ENCODE data around the gene COTL1. TPM values are rescaled to one million over a fixed set of nuclear protein-coding genes. Genes with fewer than 3 reads are reported as not detected.

Gene COTL1
- polyA plus RNA-seq, 1 of the 3 experiments (the other 2 are of a cell fraction) = 91.6 TPM

DNA sequence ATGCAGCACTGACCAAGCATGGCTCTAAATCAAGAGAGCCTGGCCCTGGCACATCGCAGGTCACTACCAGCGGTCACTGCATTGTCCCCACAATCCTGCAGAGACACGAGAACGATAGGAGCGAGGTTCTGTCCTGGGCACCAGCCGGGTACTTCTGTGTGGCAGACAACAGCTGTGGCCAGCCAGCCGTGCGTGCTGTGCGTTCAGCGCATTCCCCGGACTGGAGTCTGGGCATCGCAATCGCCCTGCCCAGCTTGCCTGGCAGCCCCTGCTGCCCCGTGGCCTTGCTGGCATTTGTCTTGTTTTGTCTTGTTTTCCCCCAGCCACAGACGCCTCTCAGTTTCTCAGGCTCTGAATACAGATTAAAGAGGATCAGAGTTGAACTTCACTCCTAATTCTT is 33.9 kb downstream of the COTL1 start (continued):
- TF ChIP-seq RAD21 (IDR thresholded peaks at IDR 0.05; ENCODE audit: low read length) (no peak), YY1 (IDR thresholded peaks at IDR 0.05; ENCODE audit: low read depth) (no peak), GATA2 (CRISPR knock-in tag; IDR thresholded peaks at IDR 0.05) (no peak), SMC3 (IDR thresholded peaks at IDR 0.05; ENCODE audit: low read depth, low read length) (no peak), NRF1 (IDR thresholded peaks at IDR 0.05; ENCODE audit: low read depth, low read length) (no peak), CHD2 (IDR thresholded peaks at IDR 0.05; ENCODE audit: low read length, partially characterized antibody) (no peak), EP300 (IDR thresholded peaks at IDR 0.05; ENCODE audit: borderline replicate concordance in 1 of 2, low read depth in 1 of 2, low read length in 1 of 2) (no peak)
- TF ChIP-seq, protein P1, sequence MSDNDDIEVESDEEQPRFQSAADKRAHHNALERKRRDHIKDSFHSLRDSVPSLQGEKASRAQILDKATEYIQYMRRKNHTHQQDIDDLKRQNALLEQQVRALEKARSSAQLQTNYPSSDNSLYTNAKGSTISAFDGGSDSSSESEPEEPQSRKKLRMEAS (IDR thresholded peaks at IDR 0.05; ENCODE audit: low read depth) = no peak

DNA sequence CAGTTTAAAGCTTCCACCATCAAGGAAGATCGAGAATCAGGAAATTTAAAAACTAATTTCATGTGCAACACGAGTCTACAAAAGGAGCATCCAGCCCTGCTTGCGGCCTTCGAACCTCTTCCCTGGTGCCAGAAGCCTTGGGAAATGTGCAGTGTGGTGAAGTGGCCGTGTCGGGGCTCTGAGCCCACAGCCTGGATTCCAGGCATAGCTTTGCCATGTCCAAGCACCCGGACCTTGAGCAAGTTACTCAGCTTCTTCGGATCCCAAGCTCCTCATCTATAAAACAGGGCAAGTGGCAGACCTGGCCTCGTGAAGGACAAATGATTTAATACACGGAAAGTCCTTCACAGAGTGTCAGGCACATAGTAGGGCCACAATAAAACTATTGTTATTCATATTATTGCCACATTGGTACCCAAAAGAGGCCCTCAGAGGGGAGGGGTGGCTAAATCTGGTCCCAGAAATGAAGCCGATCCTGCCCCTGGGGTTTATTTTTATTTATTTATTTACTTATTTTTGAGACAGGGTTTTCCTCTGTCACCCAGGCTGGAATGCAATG is 34.8 kb downstream of the COTL1 start:
- Histone ChIP-seq H3F3A (replicated peaks; ENCODE audit: insufficient read depth) (no peaks in the 10 kb centered on the region), H3K27ac (ENCODE audit: low read depth in 2 of 2, low read length in 1 of 2) (0 out of 4 replicates have a peak overlapping the region, but pooled peaks of 1 of the 2 experiments have one; percentile 27), H3K36me3 (replicated peaks in 1 of 2; ENCODE audit: control insufficient read depth in 1 of 2, insufficient read depth in 2 of 2, low read length in 1 of 2) (no peaks in the 10 kb centered on the region), H3K4me2 (peak overlapping the region; percentile 21; the same call in 1 of the 2 replicates), H3K79me2 (ENCODE audit: insufficient read depth) (peaks cover 81% of the 10 kb centered on the region; the same call in 1 of the 2 replicates), H3K4me3 (ENCODE audit: low read depth in 2 of 2, low read length in 1 of 2) (no peak overlapping the region), H2AFZ (ENCODE audit: low read depth) (no peak overlapping the region), H3K9me2 (no peaks in the 10 kb centered on the region), H3K4me1 (ENCODE audit: control insufficient read depth in 1 of 2, insufficient read depth in 2 of 2, low read depth in 1 of 2, low read length in 1 of 2) (0 out of 4 replicates have a peak, but pooled peaks cover 0 to 6% of the 10 kb centered on the region in 2 experiments), H4K20me1 (ENCODE audit: insufficient read depth) (peaks cover 28% of the 10 kb centered on the region; the same call in 1 of the 2 replicates), H3K27me3 (ENCODE audit: insufficient read depth) (no peaks in the 10 kb centered on the region), H3K9ac (peak overlapping the region; percentile 25; the same call in 1 of the 2 replicates), H3K9me3 (no peaks in the 10 kb centered on the region)
- TF ChIP-seq, protein P2, sequence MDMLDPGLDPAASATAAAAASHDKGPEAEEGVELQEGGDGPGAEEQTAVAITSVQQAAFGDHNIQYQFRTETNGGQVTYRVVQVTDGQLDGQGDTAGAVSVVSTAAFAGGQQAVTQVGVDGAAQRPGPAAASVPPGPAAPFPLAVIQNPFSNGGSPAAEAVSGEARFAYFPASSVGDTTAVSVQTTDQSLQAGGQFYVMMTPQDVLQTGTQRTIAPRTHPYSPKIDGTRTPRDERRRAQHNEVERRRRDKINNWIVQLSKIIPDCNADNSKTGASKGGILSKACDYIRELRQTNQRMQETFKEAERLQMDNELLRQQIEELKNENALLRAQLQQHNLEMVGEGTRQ (IDR thresholded peaks at IDR 0.05; ENCODE audit: borderline replicate concordance, low read depth, low read length) = no peak
- 0 out of 2 replicates have a peak, but pooled peaks have one; percentile 55 for TF ChIP-seq TEAD4 (IDR thresholded peaks at IDR 0.05; ENCODE audit: borderline replicate concordance, insufficient read depth)
- TF ChIP-seq FOSL2 (IDR thresholded peaks at IDR 0.05; ENCODE audit: borderline replicate concordance, low read depth) = peak; percentile 12; the same call in 1 of the 2 replicates
- ChIA-PET POLR2A (no interaction called here), CTCF (interaction anchor here (0.8 to 1.3 kb wide), 5 partner anchors 14 to 143 kb away, joined by 3 to 4 read pairs (median 3); no protein-coding TSS in a partner anchor)
- DNase-seq = no peak
- WGBS (ENCODE audit: low lambda C conversion rate) = 50% methylated on average over 11 of the region's 11 CpGs

DNA sequence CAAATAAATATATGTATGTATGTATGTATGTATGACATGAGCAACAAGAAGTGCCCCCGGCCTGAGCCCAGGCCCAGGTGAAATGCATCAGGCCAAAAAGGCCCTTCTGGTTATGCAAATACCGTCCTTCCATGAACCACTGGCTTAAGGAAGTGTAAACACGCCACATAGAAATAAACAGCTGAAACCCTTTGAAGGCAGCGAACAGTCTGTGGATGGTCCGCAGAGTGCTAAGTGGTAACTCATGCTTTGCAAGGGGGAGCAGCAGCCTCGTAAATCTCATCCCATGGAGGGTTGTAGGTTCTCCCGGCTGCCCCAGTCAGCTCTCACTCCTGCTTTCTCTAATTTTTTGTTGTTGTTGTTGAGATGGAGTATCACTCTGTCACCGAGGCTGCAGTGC is 36.7 kb downstream of the COTL1 start:
- Histone ChIP-seq H3F3A (replicated peaks; ENCODE audit: insufficient read depth) (no peaks in the 10 kb centered on the region), H2AFZ (ENCODE audit: low read depth) (no peak overlapping the region), H3K4me2 (no peak overlapping the region), H4K20me1 (ENCODE audit: insufficient read depth) (peaks cover 30% of the 10 kb centered on the region), H3K4me1 (ENCODE audit: control insufficient read depth in 1 of 2, insufficient read depth in 2 of 2, low read depth in 1 of 2, low read length in 1 of 2) (0 out of 4 replicates have a peak, but pooled peaks cover 0 to 6% of the 10 kb centered on the region in 2 experiments), H3K36me3 (replicated peaks in 1 of 2; ENCODE audit: control insufficient read depth in 1 of 2, insufficient read depth in 2 of 2, low read length in 1 of 2) (no peaks in the 10 kb centered on the region), H3K4me3 (ENCODE audit: low read depth in 2 of 2, low read length in 1 of 2) (no peak overlapping the region), H3K27ac (ENCODE audit: low read depth in 2 of 2, low read length in 1 of 2) (no peak overlapping the region), H3K9me2 (no peaks in the 10 kb centered on the region), H3K79me2 (ENCODE audit: insufficient read depth) (peaks cover 92% of the 10 kb centered on the region), H3K9ac (no peak overlapping the region), H3K9me3 (no peaks in the 10 kb centered on the region), H3K27me3 (ENCODE audit: insufficient read depth) (no peaks in the 10 kb centered on the region)
- POLR2A ChIA-PET = no interaction called here
- CTCF ChIA-PET = interaction anchor here (1.1 kb wide), 1 partner anchor 67 kb away, joined by 3 read pairs; the partner anchor contains the start of gene KLHL36
- 96% methylated on average over 8 of the region's 8 CpGs for WGBS (ENCODE audit: low lambda C conversion rate)
- DNase-seq = no peak
- no peak for TF ChIP-seq SMC3 (IDR thresholded peaks at IDR 0.05; ENCODE audit: low read depth, low read length)
- TF ChIP-seq, protein P2 (IDR thresholded peaks at IDR 0.05; ENCODE audit: borderline replicate concordance, low read depth, low read length) = no peak
- TF ChIP-seq, protein P3, sequence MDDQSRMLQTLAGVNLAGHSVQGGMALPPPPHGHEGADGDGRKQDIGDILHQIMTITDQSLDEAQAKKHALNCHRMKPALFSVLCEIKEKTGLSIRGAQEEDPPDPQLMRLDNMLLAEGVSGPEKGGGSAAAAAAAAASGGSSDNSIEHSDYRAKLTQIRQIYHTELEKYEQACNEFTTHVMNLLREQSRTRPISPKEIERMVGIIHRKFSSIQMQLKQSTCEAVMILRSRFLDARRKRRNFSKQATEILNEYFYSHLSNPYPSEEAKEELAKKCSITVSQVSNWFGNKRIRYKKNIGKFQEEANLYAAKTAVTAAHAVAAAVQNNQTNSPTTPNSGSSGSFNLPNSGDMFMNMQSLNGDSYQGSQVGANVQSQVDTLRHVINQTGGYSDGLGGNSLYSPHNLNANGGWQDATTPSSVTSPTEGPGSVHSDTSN (IDR thresholded peaks at IDR 0.05) = no peak
- TF ChIP-seq, protein P4, sequence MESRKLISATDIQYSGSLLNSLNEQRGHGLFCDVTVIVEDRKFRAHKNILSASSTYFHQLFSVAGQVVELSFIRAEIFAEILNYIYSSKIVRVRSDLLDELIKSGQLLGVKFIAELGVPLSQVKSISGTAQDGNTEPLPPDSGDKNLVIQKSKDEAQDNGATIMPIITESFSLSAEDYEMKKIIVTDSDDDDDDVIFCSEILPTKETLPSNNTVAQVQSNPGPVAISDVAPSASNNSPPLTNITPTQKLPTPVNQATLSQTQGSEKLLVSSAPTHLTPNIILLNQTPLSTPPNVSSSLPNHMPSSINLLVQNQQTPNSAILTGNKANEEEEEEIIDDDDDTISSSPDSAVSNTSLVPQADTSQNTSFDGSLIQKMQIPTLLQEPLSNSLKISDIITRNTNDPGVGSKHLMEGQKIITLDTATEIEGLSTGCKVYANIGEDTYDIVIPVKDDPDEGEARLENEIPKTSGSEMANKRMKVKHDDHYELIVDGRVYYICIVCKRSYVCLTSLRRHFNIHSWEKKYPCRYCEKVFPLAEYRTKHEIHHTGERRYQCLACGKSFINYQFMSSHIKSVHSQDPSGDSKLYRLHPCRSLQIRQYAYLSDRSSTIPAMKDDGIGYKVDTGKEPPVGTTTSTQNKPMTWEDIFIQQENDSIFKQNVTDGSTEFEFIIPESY (IDR thresholded peaks at IDR 0.05; ENCODE audit: borderline replicate concordance, low read depth) = no peak
- no peak for TF ChIP-seq RFX5 (IDR thresholded peaks at IDR 0.05; ENCODE audit: low read length)

Measured in SK-N-SH (cell line).